Measurements from ENCODE around the gene SF3B3.
"Not testable (repeated sequence)": the region's sequence is repeated elsewhere in the genome, so short reads cannot be mapped to it uniquely, and the experiment has no call there.

SF3B3 gene

DNA sequence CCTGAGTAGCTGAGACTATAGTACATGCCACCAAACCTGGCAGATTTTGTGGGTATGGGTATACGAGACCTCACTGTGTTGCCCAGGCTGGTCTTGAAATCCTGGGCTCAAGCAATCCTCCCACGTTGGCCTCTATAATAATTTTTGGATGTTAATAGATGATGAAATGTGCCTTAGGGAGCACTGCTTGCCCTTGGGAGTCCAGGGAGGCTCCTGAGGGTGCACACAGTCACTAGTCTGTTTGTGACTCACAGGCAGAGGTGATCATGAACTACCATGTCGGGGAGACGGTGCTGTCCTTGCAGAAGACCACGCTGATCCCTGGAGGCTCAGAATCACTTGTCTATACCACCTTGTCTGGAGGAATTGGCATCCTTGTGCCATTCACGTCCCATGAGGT lies 46.1 kb downstream of the SF3B3 start:
- no peak for DNase-seq

DNA sequence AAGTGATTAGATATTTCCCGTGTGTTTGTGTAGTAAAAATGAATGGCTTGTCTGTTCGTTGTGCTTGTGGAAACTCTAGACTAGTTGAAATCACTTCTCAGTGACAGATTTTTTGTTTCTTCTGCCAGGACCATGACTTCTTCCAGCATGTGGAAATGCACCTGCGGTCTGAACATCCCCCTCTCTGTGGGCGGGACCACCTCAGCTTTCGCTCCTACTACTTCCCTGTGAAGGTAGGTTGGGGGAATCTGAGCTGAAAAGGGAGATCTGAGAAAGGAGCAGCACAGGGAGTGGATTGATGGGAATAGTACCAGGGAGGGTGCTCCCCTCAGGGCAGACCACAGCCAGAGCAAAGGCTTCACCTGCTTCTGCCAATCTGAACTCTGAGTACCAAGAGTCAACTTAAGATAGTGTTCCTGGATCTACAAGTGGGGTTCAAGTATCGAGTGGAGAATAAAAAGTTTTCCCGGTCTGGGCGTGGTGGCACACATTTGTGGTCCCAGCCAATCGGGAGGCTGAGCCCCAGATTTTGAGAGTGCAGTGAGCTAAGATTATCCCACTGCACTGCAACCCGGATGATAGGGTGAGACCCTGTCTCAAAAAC lies 47.5 kb downstream of the SF3B3 start:
- no peak for DNase-seq

DNA sequence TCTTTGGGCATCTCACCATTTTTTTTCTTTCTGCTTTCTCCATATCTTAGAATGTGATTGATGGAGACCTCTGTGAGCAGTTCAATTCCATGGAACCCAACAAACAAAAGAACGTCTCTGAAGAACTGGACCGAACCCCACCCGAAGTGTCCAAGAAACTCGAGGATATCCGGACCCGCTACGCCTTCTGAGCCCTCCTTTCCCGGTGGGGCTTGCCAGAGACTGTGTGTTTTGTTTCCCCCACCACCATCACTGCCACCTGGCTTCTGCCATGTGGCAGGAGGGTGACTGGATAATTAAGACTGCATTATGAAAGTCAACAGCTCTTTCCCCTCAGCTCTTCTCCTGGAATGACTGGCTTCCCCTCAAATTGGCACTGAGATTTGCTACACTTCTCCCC lies 48.0 kb downstream of the SF3B3 start:
- no peak for DNase-seq

DNA sequence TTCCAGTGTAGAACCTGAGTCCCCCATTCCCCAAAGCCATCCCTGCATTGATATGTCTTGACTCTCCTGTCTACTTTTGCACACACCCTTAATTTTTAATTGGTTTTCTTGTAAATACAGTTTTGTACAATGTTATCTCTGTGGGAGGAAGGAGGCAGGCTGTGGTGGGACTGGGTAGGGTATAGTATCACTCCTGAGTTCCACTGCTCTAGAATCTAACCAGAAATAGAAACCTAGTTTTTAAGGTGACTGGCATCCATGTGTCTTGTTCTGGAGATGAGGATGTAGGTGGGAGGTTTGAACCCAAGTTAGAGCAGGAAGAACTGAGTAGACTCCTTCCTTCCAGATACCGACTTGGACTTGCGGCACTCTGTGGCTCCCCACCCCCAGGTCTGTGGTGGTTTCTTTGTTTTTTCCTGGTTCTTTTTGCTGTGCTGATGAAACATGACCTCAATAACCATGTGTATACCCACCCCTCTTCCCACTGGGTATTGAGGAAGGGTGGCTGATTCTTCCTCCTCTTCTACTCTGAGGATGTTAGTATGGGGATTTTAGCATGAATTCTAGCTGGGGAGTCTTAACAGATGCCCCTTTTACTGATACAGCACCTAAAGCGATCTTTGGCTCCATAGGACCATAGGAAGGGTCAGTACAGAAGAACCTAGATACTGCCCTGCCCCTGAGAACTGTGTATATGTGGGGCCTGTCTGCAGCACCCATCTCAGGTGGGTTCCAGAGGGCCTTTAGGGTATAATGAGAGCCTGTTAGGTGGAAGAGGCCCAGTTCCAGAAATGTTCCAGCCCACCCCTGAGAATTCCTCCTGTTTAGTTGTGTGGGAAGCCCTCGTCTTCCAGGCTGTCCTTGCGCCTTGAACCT lies 48.7 kb downstream of the SF3B3 start:
- no peak for DNase-seq

DNA sequence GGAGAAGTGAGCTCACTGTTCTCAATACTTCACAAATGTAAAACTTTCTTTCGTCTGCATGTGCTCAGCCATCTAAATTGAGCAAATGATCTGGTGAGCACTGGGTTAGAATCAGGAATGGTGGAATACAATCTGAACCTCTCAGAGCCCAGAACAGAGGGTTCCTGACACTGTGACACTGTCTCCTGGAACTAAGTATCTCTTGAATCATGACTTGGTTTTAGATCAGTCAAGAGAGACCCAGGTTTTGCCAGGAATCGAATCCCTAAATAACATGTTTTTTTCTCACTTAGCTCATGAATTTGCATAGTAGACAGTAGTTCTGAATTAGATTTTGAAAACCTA lies 49.3 kb downstream of the SF3B3 start:
- no peak for DNase-seq

DNA sequence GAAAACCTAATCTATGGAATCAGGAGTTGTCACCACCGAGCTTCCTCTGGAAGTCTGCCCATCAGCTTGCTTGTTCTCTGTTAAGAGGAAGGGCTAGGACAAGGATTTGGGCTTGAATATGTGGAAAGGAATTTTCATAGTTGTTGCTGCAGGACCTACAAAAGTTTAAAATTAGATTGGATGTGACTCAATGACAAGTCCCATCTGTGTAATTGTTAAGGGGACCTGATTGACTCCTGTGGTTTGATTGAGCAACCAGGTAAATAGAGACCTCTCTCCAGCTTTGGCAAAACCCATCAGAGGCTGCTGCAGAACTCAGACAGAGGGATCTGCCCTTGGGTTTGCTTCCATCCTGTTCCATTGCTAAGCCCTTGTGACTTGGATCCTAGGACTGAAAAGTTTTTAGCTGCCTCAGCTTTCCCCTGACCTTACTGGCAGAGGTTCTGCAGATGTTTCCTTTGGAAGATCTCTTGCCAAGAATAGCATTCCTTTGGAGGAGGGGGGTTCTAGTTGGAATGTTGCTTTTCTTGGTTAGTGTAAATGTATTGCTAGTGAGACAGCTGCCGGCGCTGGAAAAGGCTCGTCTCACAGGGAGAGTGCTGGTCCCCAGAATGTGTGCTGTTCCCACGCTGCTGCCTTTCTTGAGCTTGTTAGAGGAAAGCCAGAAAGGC lies 50.0 kb downstream of the SF3B3 start:
- no peak for DNase-seq

DNA sequence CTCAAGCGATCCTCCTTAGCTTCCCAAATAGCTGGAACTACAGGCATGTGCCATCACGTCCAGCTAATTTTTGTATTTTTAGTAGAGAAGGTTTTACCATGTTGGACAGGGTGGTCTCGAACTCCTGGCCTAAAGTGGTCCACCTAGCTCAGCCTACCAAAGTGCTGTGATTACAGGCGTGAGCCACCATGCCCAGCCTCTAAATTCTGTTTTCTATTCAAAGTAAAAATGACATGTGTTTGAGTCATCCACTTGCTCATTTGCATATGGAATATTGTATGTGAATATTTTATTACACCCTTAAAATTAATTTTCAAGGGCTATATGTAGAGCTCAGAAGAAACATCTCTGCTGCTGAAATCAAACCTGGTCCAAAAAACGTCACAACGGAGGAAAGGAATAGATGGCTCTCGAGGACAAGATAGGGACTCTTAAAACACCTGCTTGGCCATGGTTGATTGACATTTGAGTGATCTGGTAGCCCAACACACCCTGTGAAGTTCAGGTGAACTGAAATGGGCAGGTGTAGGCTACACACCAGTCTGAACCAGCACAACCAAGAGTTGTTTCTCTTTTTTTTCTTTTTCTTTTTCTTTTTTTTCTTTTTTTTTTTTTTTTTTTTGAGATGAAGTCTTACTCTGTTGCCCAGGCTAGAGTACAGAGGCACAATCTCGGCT lies 51.1 kb downstream of the SF3B3 start:
- no peak for DNase-seq

DNA sequence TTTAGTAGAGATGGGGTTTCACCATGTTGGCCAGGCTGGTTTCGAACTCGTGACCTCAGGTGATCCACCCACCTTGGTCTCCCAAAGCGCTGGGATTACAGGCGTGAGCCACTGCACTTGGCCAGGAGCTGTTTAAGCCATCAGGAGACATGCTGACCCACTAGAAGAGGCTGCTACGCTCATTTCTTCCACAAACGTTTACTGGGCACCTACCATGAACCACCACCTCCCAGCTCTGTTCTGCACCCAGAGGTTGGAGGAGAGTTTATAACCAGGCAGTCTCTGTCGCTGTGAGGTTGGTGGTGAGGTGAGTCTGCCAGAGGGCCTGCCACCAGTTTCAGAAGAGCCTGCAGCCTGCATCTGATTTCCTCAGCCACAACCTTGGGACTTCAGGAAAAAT lies 51.8 kb downstream of the SF3B3 start:
- DNase-seq, result no peak

DNA sequence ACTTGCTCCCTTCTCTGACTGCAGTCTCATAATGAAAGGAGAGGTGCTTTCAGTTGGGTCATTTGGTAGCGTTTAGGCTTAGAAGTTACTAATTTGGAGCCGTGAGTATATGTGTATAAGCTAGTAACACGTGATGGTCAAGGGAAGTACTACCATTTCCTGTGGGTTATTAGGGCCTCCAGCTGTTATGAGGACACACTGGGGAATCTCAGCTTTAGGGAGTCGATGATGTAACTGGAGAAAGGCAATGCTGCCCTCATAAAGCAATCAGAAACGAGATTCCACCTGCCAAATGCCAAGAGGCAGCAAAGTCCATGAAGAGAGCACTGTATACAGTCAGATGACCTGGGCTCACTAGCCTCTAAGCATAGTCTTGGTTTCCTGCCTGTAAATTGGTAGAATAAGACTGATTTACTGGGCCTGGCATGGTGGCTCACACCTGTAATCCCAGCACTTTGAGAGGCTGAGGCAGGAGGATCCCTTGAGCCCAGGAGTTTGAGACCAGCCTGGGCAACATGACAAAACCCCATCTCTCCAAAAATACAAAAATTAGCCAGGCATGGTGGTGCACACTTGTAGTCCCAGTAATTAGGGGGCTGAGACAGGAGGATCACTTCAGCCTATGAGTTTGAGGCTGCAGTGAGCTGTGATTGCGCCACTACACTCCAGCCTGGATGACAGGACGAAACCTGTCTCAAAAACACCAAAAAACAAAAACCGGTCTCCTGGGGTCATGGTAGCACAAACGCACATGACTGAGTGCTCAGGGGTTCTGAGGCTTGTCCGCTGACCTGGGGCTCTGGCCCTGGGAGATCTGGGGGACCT lies 53.0 kb downstream of the SF3B3 start:
- no peak for DNase-seq

DNA sequence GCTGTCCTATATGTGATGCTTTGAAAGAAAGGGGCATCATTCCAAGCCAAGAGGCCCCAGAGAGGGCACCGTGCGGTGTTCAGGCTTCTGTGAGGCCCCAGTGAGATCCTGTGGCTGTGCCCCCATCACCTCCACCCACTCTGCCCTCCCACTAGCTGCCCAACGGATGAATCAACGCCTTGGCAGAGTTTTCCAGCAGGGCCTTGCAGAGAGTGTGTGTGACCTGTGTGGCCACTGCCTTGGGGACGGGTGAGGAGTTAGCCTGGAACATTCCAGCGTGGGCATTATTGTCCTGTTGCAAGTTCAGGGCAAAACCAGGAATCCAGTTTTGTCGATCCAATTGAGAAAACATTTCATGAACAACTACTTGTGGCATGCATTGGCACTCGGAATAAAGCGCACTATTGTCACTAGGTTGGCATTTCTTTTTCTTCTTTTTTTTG lies 53.7 kb downstream of the SF3B3 start:
- DNase-seq, result no peak

DNA sequence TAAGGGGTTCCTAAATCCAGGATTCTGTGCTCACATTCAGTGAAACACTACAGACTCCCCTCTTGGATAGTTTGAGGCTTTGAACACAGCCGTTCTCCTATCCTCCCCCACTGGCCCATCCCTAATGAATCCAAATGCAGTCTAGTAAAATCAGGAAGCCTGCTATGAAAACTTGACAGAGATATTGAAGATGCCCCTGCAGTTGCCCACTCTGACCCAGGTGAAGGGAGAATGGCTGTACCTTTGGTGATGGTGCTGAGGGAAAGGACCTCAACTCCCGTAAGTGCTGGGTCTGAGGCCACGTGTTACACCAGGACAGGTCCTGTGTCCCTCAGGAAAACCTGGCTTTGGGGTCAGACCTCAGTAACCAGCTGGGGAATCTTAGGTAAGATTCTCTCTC lies 54.4 kb downstream of the SF3B3 start:
- DNase-seq, result no peak

DNA sequence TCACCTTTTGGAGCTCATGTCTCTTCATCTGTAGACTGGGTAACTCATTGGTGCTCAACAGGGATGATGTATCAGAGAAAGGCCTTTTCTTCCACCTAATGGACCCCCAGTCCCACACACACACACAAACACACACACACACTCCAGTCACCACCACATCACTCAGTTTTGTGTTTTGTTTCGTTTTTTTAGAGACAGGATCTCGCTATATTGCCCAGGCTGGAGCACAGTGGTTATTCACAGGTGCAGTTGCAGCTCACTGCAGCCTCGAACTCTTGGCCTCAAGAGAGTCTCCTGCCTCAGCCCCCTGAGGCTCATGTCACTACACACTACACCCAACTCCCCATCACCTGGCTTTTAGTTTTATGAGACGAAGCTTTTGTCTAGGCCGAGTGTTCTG lies 55.6 kb downstream of the SF3B3 start:
- DNase-seq, result no peak

DNA sequence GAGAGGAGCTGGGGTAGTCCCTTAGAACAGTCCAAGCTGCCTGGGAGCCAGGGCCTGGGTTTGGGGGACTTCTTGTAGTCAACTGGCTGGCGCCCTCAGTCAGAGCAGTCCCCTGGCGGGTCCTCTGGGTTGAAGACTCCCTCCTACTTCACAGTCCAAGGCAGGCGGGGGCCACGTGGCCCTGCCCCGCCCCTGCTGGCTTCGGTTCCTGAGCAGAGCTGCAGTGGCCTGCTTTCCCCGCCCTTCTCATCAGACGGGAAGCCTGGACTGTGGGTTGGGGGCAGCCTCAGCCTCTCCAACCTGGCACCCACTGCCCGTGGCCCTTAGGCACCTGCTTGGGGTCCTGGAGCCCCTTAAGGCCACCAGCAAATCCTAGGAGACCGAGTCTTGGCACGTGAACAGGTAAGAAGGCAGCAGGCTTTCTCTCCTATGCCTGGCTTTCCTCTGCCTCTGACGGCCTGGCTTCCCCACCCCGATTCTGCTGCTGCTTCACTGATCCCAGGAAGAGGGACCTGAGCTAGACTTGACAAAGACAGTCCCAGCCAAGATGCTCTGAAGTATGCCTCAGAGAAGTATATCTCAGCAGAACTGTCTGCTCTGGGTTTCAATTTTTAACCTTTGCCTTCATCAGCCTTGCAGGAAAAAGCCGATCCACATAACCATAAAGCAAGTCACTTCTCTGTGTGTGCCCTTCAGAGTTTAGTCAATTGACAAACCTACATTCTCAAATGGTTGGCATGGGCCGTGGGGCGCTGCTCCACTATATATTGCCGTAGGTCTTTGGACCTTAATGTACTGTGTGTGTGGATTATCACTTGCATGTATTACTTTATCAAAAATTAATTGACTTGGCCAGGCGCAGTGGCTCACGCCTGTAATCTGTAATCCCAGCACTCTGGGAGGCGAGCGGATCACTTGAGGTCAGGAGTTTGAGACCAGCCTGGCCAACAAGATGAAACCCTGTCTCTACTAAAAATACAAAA lies 56.3 kb downstream of the SF3B3 start:
- no peak for DNase-seq

DNA sequence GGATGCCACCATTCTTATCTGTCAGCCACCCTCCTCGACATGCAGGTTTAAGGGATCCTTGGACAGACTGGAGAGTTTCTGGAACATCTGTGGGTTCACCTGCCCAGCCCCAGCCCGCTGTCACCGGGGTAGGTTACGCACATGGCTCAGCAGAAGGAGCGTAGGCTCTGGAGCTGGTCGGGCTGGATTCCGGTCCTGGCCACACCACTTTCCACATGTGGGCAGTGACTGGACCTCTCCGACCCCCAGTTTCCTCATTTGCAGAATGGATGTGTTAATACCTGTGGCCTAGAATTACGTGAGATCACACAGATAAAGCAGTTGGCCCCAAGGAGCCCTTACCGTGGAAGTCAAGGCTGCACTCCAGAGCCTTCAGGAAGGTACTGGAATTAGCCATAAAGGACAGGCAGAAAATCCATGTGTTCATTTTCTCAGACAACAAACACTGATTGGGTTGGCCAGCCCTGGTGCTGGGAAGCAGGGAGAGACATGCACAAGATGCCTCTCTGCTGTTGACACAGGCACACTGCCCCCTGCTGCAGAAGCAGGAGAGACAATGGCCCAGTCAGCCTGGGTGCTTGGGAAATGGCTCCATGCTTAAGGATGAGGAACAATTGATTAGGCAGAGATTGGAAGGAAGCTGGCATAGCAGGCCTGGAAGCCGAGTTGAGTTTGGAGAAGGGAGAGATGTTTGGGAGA lies 58.8 kb downstream of the SF3B3 start:
- DNase-seq, result no peak

DNA sequence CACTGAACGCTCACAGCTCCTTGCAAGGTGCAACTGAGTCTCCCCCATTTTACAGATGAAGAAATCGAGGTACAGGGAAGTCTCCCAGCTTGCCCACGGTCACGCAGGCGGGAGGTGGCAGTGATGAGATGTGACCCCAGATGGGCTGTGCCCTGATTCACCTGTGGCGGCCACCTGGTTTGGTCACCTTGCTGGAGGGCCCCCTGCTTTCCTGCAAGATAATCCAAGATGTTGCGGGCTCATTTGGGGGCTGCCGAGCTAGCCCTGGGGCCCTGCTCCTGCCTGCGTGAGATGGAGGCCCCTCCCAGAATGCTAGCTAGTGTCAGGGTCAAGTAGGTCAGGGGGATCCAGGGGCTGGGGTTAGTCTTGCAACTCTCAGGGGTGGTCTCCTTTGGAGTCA lies 63.1 kb downstream of the SF3B3 start:
- no peak for DNase-seq

DNA sequence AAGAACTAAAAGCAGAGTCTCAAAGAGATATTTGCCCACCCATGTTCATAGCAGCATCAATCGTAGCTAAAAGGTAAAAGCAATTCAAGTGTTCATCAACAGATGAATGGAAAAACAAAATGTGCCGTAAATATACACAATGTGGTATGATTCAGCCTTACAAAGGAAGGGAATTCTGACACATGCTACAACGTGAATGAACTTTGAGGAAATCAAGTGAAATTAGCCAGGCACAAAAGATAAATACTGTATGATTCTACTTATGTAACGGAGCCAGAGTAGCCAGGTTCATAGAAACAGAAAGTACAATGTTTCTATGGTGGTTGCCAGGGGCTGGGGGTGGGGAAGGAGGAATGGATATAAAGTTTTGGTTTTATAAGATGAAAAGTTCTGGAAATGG lies 64.9 kb downstream of the SF3B3 start:
- no peak for DNase-seq

DNA sequence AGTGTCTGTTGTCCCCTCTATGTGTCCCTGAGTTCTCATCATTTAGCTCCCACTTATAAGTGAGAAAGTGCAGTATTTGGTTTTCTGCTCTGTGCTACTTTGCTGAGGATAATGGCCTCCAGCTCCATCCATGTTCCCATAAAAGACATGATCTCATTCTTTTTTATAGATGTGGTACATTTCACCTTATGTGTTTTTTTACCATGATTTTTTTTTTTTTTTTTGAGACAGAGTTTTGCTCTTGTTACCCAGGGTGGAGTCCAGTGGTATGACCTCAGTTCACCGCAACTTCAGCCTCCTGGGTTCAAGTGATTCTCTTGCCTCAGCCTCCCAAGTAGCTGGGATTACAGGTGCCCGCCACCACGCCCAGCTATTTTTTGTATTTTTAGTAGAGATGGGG lies 65.8 kb downstream of the SF3B3 start:
- DNase-seq, result not testable (repeated sequence)

DNA sequence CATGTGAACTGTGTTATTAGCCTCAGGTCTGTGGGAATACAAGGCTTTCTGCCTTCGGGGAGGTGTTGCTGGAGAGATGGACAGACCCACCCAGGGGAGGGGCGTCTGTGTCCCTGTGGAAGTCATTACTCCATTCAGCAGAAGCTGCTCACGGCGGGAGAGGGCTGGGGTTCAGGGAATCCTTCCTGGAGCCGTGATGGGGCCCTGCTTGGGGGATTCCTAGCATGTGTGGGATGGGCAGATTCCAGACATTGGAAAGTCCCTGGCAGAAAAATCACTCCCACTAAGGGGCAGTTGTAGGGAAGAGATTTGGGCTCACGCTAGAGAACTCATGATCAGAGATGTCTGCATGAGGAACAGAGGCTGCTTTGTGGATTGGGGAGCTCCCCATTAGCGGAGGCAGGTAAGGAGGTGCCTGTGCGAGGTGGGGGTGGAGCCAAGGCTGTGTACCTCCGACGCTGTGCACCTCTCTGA lies 66.4 kb downstream of the SF3B3 start:
- DNase-seq, result no peak

DNA sequence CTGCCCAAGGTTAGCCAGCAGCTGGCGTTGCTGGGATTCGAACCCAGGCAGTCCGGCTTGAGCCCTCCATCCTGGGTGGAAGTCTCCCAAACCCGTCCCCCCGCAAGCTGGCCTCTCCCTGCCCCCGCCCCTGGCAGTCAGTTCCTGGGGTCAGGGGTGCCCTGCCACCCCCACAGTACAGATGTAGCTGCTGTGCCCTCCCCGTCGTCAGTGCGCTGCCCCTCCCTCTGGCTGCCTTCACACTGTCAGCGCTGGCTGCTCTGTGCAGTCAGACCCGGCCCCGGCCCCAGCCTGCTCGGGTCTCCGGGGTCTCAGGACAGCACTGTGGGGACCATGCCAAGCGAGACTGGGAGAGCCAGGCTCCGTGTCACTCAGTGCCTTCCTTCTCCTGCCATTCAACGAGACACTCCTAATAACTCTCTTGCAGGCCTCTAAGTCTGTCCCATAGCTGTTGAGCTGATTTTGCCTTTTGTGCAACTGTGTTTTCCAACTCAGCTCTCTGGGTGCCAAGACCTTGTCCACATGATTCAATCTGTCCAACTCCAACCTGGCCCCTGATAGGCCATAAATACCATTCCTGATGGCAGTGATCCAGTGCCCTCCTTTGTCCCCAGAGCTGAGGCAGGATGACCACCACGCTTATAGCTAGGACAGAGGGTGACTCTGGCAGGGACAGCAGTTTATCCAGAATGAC lies 67.3 kb downstream of the SF3B3 start:
- DNase-seq, result no peak

DNA sequence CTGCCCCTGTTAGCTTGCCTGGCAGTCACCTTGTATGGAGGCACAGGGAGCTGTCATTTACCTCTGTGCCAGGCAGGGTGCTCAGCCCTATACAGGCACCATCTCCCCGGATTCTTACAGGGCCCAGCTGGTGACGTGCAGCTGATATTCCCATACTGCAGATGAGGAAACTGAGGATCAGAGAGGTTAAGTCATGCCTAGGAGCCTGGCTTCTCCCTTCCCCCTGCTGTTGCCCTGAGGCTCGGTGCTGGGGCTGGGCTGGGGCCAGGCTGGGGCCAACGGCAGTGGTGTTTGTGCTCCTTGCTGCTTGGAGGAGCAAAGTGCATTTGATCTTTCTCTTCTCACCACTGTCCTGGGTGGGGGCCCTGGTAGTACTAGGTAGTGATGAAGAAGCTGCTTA lies 68.0 kb downstream of the SF3B3 start:
- no peak for DNase-seq
